HG02623 (cell line): ENCODE data around the gene GNB2.
"Not testable (repeated sequence)": the region's sequence is repeated elsewhere in the genome, so short reads cannot be mapped to it uniquely, and the experiment has no call there.

Experiments
- ATAC-seq: cut with Tn5 transposase; IDR thresholded peaks from one replicate; pipeline ENCODE4 v1.9.1; 2021; ENCODE audit warnings: moderate library complexity; ENCODE audit not compliant: unreplicated experiment

The GNB2 gene

DNA sequence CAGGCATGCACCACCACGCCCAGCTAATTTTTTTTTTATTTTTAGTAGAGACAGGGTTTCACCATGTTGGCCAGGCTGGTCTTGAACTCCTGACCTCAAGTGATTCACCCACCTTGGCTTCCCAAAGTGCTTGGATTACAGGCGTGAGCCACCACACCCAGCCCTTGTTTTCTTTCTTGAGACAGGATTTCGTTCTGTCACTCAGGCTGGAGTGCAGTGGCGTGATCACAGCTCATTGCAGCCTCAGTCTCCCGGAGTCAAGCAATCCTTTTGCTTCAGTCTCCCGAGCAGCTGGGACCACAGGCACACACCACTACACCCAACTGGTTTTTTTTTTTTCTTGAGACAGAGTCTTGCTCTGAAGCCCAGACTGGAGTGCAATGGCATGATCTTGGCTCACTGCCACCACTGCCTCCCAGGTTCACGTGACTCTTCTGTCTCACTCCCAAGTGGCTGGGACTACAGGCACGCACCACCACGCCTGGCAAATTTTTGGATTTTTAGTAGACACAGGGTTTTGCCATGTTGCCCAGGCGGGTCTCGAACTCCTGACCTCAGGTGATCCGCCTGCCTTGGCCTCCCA, 11.3 kb upstream of the GNB2 start:
- not testable (repeated sequence) for ATAC-seq

DNA sequence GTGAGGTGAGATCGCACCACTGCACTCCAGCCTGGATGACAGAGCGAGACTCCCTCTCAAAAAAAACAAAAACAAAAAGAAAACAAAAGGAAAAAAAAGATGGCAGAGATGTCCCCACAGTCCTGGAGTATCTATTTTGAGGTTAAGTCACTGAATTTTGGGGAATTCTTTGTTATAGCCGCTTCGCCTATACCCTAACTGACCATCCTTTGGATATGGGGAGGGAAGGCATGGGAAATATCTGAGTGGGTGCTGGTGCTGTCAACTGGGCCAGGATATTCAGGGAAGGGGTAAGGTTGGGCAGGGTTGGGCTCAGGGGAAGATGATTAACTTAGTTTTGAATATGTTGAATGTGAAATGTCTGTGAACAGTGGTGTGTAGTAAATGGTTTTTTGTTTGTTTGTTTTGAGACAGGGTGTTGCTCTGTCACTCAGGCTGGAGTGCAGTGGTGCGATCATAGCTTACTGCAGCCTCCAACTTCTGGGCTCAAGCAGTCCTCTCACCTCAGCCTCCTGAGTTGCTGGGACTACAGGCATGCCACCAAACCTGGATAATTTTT, 8.3 kb upstream of the GNB2 start:
- no peak for ATAC-seq

DNA sequence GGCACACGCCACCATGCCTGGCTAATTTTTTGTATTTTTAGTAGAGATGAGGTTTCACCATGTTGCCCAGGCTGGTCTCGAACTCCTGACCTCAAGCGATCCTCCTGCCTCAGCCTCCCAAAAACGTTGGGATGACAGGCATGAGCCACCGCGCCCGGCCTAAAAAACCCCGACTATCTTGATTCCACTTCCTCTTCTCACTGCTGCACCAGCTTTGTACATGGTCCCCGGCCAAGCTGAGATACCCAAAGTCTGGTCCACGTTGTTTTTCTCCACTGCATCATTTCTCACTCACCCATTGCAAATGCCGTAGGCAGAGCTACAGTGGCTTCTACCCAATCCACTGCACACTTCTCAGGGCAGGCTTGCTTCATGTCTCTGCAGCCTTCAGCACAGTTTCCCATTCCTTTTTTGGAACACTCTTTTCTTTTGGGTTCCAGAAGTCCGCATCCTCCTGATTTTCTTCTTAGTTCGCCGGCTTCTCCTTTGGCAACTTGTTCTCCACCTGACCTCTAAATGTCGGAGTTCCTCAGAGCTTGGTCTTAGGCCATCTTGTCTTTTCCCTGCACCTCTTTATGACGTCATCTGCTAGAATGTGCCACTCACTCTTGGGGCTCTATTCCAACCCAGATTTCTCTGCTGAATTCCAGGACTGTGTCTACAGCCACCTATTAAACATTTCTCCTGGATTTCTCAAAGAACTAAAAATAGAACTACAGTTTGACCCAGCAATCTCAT, 6.0 kb upstream of the GNB2 start:
- no peak for ATAC-seq

DNA sequence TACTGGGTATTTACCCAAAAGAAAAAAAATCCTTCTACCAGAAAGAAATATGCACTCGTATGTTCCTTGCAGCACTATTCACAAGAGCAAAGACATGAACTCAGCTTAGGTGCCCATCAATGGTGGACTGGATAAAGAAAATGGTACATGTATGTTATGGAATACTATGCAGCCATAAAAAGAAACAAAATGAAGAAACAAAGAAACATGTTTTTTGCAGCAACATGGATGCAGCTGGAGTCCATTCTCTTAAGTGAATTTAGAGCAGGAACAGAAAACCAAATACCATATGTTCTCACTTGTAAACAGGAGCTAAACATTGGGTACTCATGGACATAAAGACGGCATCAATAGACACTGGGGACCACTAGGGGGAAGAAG, 5.5 kb upstream of the GNB2 start:
- no peak for ATAC-seq

DNA sequence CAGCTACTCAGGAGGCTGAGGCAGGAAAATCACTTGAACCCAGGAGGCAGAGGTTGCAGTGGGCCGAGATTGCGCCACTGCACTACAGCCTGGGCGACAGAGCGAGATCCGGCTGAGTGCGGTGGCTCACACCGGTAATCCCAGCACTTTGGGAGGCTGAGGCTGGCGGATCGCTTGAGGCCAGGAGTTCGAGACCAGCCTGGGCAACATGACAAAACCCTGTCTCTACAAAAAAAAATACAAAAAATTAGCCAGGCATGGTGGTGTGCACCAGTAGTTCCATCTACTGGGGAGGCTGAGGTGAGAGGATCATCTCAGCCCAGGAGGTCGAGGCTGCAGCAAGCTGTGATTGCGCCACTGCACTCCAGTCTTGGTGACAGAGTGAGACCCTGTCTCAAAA, 4.4 kb upstream of the GNB2 start:
- ATAC-seq: not testable (repeated sequence)

DNA sequence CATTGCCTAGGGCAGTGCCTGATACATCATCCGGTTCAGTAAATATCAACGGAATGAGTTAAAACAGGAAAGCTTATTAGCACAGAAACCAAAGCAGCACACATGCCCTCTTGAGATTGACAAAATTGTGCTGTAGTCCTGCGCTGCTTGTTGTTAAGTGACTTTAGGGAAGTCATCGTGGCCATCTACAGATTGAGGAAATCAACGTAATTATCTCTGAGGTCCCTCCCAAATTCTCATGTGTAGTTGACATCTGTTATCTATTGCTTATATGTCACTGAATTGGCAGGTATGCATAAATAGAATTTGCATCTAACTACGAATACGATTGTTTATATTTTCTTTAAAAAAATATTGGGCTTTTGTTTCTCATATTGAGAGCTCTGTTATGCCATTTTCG, 3.5 kb upstream of the GNB2 start:
- no peak for ATAC-seq

DNA sequence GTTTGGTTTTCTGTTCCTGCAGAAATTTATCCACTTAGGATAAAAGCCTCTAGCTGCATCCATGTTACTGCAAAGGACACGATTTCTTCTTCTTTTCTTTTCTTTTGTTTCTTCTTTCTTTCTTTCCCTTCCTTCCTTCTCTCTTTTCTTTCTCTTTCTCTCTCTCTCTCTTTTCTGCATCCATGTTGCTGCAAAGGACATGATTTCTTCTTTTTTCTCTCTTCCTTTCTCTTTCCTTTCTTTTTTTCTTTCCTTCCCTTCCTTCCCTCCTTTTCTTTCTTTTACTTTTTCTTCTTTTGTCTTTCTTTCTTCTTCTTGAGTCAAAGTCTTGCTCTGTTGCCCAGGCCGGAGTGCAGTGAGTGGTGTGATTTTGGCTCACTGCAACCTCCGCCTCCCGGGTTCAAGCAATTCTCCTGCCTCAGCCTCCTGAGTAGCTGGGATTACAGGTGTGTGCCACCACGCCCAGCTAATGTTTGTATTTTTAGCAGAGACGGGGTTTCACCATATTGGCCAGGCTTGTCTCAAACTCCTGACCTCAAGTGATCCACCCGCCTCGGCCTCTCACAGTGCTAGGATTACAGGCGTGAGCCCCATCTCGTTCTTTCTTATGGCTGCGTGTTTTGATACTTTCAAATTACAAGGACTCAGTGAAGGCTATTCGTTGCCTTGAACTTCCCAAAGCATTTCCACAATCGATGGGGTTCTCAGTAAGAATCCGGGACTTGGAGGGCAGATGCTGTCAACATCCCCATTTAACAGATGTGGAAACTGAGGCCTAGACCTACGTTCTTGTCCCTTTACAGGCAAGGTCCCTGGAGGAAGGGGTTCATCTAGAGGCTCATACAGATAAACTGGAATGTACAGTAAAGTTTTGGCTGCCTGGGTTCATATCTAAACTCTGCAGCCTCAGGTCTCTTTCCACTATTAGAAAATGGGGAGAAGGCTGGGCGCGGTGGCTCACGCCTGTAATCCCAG, 1.9 kb upstream of the GNB2 start:
- no peak for ATAC-seq

DNA sequence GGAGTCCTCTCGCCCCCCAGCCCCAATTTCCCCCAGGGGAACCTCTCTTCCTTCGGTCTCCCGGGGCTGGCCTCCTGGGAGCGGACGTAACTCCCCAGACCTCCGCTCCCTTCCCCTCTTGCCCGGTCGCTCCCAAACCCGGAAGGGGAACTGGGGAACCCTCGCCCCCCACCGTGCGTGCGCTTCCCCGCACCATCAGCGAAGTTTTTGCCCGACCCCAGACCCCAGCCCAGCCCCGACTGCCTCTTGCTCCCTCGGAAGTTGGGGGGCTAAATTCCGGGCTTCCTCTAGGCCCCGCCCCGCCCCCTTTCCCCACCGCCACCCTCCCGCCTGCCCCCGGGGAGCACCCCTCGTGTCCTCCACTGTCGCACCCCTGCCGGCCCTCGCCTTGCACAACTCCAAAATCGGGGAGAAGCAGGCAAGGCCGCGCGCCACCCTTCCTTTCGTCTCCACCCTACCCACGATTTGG, 436 bp downstream of the GNB2 start:
- ATAC-seq: no peak

DNA sequence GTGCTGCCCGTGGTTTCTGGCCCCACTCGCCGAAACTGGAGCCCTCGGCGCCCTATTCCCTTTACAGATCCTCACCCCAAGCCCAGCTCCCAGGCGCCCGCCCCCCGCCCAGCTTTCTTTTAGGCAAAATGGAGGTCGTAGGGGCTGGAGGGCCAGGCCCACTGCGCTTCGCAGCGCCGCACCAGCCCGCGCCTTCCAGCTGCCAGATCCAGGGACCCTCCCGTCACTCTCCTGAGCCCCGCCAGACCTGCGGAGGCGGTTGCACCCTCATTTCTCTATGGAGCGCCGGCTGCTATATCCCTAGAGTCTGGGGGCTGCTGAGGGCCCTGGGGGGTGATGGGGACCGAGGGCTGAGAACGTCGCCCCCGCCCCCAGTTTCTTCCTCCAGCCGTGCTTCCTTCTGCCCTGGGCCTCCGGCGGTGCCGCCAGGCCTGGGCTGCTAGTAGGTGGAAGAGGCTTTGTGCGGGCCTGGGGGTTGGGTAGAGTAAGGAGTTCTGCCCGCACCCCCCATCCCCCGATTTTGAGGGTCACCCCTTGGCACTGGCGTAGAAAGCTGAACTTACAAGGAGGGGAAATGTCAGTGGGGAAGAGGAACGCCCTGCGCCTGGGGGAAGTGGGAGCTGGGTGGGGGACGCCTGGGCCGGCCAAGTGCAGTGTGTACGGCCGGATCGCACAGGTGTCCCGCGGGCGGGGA, 1.0 kb downstream of the GNB2 start:
- ATAC-seq: no peak

DNA sequence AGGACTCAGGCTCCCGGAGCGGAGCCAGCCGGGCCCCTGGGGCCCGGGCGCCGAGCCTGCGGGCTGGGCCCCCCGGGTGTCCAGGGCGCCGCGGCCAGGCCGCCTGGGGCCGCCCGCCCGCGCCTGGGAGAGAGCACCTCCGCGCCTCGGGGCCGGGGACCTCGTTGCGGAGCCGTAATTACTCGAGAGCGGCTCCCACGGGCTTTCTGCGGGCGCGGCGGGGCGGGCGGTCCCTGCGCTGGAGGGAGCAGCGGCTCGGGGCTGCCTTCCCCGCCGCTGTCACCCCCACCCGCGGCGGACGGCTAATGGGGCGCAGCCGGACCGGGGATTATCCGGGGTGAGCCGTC, 1.5 kb downstream of the GNB2 start:
- no peak for ATAC-seq

DNA sequence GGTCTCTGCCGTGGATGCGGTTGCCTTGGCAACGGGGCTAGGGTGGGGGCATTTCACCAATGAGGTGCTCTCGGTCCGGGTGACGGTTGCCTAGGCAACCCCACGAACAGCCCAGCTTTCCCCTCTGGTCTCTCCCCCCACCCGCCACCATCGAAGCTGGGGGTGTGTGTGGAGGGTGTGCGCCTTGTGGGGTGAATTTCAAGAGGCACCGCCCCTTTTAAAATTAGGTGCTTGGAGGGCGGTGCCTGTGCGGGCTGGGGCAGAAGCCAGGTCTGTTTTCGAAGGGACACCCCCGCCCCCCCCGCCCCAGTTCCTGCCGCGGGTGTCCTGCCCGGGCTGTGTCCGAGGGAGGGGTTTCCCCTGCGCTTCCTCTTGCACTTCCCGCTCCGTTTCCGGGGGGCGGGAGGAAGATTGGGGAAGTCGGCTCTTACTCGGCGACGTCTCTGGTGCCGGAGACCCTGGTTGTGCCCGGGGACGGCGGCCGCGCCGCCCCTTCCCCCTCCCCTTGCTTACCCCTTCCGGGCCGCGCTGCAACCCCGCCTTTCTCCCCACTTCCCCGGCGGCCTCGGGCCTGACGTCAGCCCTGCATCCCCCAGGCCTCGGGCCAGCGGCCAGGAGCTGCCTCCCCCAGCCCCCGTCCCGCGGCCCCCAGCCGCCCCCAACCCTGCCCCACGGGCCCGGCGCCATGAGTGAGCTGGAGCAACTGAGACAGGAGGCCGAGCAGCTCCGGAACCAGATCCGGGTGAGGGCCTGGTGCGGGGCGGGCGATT, 2.2 kb downstream of the GNB2 start:
- no peak for ATAC-seq

DNA sequence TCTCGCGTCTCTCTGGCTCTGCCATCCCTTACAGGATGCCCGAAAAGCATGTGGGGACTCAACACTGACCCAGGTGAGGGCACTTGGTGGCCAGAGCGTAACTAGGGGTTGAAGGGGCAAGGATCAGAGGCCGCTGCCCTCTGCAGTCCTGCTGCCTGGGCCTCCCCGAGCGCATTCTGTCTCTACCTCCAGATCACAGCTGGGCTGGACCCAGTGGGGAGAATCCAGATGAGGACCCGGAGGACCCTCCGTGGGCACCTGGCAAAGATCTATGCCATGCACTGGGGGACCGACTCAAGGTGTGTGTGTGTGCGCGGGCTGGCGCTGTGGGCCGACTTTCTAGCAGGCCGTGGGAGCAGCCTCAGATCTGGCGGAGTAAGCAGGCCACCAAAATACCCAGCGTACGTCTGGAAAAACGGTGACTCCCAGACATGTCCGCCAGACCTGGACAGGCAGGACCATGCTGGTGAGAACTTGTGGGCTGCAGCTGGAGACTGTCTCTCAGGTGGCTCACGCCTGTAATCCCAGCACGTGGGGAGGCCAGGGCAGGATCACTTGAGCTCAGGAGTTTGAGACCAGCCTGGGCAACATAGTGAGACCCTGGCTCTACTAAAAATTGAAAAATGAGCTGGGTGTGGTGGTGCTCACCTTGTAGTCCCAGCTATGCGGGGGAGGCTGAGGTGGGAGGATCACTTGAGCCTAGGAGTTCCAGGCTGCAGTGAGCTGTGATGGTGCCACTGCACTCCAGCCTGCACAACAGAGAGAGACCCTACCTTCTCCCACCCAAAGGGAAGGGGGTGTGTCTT, 3.2 kb downstream of the GNB2 start:
- ATAC-seq: no peak

DNA sequence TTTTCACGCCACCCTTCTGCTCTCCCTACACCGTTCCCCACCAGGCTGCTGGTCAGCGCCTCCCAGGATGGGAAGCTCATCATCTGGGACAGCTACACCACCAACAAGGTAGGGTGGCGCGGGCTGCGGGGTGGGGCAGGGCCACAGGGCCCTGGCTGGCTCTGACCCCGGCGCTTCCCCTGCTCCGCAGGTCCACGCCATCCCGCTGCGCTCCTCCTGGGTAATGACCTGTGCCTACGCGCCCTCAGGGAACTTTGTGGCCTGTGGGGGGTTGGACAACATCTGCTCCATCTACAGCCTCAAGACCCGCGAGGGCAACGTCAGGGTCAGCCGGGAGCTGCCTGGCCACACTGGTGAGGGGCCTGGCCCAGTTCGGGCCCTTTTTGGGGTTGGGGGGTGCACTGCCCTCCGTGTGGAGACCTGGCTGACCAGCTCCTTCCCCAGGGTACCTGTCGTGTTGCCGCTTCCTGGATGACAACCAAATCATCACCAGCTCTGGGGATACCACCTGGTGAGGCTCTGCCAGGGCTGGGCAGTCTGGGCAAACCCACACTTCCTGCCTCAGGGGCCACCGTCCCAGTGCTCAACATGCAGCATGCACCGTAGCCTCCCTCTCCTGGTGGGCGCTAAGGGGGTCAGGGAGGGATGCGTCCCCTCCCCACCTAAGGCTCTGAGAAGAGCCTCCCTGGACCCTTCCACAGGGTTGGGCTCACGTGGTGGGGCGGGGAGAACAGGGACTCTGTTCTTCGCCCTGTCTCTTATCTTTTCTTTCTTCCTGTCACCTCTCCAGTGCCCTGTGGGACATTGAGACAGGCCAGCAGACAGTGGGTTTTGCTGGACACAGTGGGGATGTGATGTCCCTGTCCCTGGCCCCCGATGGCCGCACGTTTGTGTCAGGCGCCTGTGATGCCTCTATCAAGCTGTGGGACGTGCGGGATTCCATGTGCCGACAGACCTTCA, 4.0 kb downstream of the GNB2 start:
- ATAC-seq: no peak

DNA sequence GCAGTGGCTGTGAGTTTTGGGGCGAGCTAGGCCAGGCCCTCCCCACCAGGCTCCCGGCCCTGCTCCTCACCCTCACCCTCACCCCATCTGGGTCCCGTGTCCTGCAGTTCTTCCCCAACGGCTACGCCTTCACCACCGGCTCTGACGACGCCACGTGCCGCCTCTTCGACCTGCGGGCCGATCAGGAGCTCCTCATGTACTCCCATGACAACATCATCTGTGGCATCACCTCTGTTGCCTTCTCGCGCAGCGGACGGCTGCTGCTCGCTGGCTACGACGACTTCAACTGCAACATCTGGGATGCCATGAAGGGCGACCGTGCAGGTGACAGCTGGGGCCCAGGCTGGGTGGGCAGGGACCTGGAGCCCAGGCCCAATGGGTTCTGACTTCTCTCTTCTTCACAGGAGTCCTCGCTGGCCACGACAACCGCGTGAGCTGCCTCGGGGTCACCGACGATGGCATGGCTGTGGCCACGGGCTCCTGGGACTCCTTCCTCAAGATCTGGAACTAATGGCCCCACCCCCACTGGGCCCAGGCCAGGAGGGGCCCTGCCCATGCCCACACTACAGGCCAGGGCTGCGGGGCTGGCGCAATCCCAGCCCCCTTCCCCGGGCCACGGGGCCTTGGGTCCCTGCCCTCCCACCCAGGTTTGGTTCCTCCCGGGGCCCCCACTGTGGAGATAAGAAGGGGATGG, 4.9 kb downstream of the GNB2 start:
- no peak for ATAC-seq

DNA sequence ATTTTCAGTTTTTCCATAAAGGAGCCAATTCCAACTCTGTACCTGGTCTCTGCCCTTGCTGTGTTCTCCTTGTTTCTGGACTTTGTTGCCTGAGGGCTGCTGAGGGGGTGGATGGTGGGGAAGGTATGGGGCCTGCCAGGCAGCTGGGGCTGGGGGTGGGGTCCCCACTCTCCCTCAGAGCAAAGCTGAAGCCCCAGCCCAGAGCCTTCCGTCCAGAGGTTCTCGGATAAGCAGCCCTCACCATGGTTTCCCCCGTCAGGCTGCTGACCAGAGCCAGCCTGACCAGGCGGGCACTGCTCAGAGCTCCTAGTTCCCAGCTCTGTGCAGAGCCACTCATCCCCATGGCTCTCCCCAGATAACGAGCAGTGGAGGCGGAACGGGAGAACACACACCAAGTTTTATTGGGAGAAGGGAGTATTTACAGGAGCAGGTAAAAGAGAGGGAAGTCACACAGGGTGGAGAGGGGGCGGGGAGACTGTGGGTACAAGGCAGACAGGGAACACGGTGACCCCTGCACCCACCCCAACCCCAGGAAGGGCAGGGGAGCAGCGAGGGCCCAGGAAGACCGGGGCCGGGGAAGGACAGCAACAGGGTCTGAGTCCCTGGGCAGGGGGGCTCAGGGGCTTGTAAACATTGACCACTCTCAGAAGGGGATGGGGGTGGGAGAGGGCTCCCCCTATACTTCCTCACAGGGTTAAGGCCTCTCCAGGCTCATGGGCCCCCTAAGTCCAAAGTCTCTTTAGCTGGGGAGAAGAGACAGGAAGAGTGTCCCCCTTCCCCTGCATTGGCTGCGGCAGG, 5.8 kb downstream of the GNB2 start:
- no peak for ATAC-seq

DNA sequence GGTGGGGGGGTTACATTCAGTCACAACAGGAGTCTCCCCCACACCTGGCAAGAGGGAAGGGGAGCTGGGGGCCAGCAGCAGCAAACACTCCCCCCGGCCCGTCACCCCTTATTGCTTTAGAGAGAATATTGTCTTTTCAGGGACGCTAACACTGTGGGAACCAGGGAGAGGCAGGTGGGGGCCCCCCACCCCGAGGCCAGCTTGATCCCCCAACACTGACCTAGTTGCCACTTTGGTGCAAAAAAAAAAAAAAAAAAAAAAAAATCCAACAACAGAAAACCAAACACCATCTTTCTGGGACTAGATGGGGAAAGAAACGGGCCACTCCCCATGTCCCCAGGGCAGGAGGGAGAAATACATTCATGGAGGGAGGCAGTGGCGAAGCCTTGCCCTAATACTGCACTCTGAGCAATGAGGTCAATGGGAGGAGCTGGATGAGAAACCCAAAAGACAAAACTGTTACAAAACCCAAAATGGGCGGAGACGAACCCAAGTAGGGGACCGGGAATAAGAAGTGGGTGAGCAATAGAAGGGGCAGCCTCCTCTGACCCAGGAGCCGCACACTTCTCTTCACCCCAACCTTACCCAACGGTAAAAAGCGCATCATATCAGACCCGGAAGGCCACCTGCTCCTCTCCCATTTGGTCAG, 6.5 kb downstream of the GNB2 start:
- no peak for ATAC-seq
